Panc1 (cell line): ENCODE data around the gene KRR1. TPM values are rescaled to one million over a fixed set of nuclear protein-coding genes. Genes with fewer than 3 reads are reported as not detected.
"Not testable (repeated sequence)": the region's sequence is repeated elsewhere in the genome, so short reads cannot be mapped to it uniquely, and the experiment has no call there.

Experiments
- ATAC-seq: fragments of 200-7000 bp; cut with Tn5 transposase; 2 replicates; pipeline ENCODE4 v1.9.1; 2020; ENCODE audit warnings: mild to moderate bottlenecking, moderate library complexity
- BruUV-seq: library from RNA; stranded (reverse); fragments of 400-500 nt; replicated peaks from 2 replicates; lab custom pipeline; 2021; lab: Mats Ljungman, UMichigan
- CTCF ChIA-PET: fragments of 300-600 bp; sonication (Branson Sonifier 250); formaldehyde crosslinking; loops from one replicate; lab custom pipeline; 2022; ENCODE audit warnings: antibody characterized with exemption; lab: Charles Lee
- POLR2A ChIA-PET: fragments of 300-600 bp; sonication (Branson Sonifier 250); formaldehyde crosslinking; loops from one replicate; lab custom pipeline; 2022; ENCODE audit warnings: antibody characterized with exemption; lab: Charles Lee
- DNase-seq: peaks from one replicate; pipeline ENCODE4 v3.0.0-alpha.2; 2010; ENCODE audit warnings: low read depth, low spot score
- H3K27ac ChIP-seq: 2 replicates; pipeline ENCODE4 v1.5.1; 2011; ENCODE audit warnings: mild to moderate bottlenecking, low read length, inconsistent platforms
- H3K27me3 ChIP-seq: fragments of 200-500 bp; sonication (Bioruptor generic); 2 replicates; pipeline ENCODE4 v1.6.0; 2014; ENCODE audit warnings: low read length, inconsistent platforms; ENCODE audit not compliant: control insufficient read depth, insufficient read depth
- H3K36me3 ChIP-seq: fragments of 200-500 bp; sonication (Bioruptor generic); 2 replicates; pipeline ENCODE4 v1.5.1; 2014; ENCODE audit warnings: inconsistent platforms, mild to moderate bottlenecking, low read length, moderate library complexity; ENCODE audit not compliant: control insufficient read depth, insufficient read depth
- H3K4me1 ChIP-seq: 2 replicates; pipeline ENCODE4 v1.5.1; 2011; ENCODE audit warnings: inconsistent platforms, mild to moderate bottlenecking, low read length, moderate library complexity; ENCODE audit not compliant: control insufficient read depth, insufficient read depth
- H3K4me3 ChIP-seq, 2 experiments: 2 replicates each; pipeline ENCODE4 v1.5.1; 2011 to 2012; ENCODE audit warnings: low read depth in 2 of 2, low read length in 2 of 2, mild to moderate bottlenecking in 2 of 2, inconsistent platforms in 1 of 2, moderate library complexity in 1 of 2
- H3K9me3 ChIP-seq: fragments of 200-500 bp; sonication (Bioruptor generic); 2 replicates; pipeline ENCODE4 v1.5.1; 2014; ENCODE audit warnings: low read depth, mild to moderate bottlenecking, inconsistent platforms, low read length, moderate library complexity; ENCODE audit not compliant: control insufficient read depth, insufficient read depth
- CTCF ChIP-seq: fragments of 450-650 bp; IDR thresholded peaks from 2 replicates; pipeline ENCODE4 v1.5.1; 2017; ENCODE audit warnings: mild to moderate bottlenecking
- REST ChIP-seq, 2 experiments: IDR thresholded peaks; 2 replicates each; pipeline ENCODE4 v1.6.1; 2011 to 2012; ENCODE audit warnings: low read depth in 2 of 2, control low read depth in 1 of 2, low read length in 1 of 2, mild to moderate bottlenecking in 1 of 2, moderate library complexity in 1 of 2; ENCODE audit not compliant: insufficient read depth in 1 of 2
- SIN3A ChIP-seq: IDR thresholded peaks from 2 replicates; pipeline ENCODE4 v1.6.1; 2012; ENCODE audit warnings: low read depth, mild to moderate bottlenecking, low read length, moderate library complexity, borderline replicate concordance; ENCODE audit not compliant: insufficient read depth
- in situ Hi-C: cut with HindIII; loops from 2 replicates; pipeline ENCODE4 v1.10.0; 2016; ENCODE audit warnings: low sequenced_read_pairs, low pct_unique_long_range_greater_than_20kb
- intact Hi-C: fragments of 100-400 bp; cut with micrococcal nuclease; formaldehyde crosslinking; loops from one replicate; pipeline ENCODE4 v1.10.0; 2022; ENCODE audit not compliant: unreplicated experiment
- total RNA-seq: library from RNA; stranded (reverse); gene quantifications from one replicate; pipeline ENCODE4 v1.2.1, GENCODE V29; 2021; ENCODE audit not compliant: unreplicated experiment

The KRR1 gene
- total RNA-seq, 1 experiment from 2014 or later = 161 TPM

GRCh38 chr12:75446857-75447256, 64.6 kb downstream of the KRR1 start:
- ATAC-seq = no peak

GRCh38 chr12:75445137-75445507, 66.3 kb downstream of the KRR1 start:
- DNase-seq, intact Hi-C loops, POLR2A ChIA-PET, in situ Hi-C loops, H3K27ac ChIP-seq, H3K9me3 ChIP-seq, CTCF ChIA-PET, H3K4me1 ChIP-seq, ATAC-seq, BruUV-seq, H3K27me3 ChIP-seq, H3K36me3 ChIP-seq, H3K4me3 ChIP-seq: not testable (repeated sequence)

More at GRCh38 chr12:75446857-75447256, 64.6 kb downstream of the KRR1 start:
- Histone ChIP-seq H3K27ac (no peak overlapping the region), H3K9me3 (no peaks in the 10 kb centered on the region), H3K36me3 (no peaks in the 10 kb centered on the region), H3K4me1 (no peaks in the 10 kb centered on the region), H3K4me3 (no peak overlapping the region), H3K27me3 (no peaks in the 10 kb centered on the region)
- CTCF ChIA-PET = no interaction called here
- POLR2A ChIA-PET = no interaction called here
- intact Hi-C loops (no loop called here), in situ Hi-C loops (no loop called here)
- no peak for TF ChIP-seq REST (IDR thresholded peaks at IDR 0.05; ENCODE audit: insufficient read depth in 1 of 2, low read depth in 2 of 2, low read length in 1 of 2)
- no TSS peak for BruUV-seq
- no peak for DNase-seq

GRCh38 chr12:75444429-75445136, 66.8 kb downstream of the KRR1 start:
- BruUV-seq = no TSS peak
- no peak for DNase-seq
- ChIA-PET POLR2A (no interaction called here), CTCF (no interaction called here)
- intact Hi-C loops = no loop called here
- in situ Hi-C loops = no loop called here
- H3K4me1 ChIP-seq = no peaks in the 10 kb centered on the region
- no peak for ATAC-seq
- no peaks in the 10 kb centered on the region for H3K27me3 ChIP-seq
- no peaks in the 10 kb centered on the region for H3K9me3 ChIP-seq
- TF ChIP-seq SIN3A (no peak), CTCF (no peak)
- H3K27ac ChIP-seq = no peak overlapping the region
- H3K4me3 ChIP-seq = no peak overlapping the region
- H3K36me3 ChIP-seq = no peaks in the 10 kb centered on the region
